Measurements from ENCODE around the gene EMB.
"Not testable (repeated sequence)": the region's sequence is repeated elsewhere in the genome, so short reads cannot be mapped to it uniquely, and the experiment has no call there.

DNA sequence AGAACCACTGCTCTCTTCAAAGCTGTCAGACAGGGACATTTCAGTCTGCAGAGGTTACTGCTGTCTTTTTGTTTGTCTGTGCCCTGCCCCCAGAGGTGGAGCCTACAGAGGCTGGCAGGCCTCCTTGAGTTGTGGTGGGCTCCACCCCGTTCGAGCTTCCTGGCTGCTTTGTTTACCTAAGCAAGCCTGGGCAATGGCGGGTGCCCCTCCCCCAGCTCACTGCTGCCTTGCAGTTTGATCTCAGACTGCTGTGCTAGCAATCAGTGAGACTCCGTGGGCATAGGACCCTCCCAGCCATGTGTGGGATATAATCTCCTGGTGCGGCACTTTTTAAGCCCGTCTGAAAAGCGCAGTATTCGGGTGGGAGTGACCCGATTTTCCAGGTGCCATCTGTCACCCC is 17.3 kb upstream of the EMB start:
- TF ChIP-seq, protein P1, sequence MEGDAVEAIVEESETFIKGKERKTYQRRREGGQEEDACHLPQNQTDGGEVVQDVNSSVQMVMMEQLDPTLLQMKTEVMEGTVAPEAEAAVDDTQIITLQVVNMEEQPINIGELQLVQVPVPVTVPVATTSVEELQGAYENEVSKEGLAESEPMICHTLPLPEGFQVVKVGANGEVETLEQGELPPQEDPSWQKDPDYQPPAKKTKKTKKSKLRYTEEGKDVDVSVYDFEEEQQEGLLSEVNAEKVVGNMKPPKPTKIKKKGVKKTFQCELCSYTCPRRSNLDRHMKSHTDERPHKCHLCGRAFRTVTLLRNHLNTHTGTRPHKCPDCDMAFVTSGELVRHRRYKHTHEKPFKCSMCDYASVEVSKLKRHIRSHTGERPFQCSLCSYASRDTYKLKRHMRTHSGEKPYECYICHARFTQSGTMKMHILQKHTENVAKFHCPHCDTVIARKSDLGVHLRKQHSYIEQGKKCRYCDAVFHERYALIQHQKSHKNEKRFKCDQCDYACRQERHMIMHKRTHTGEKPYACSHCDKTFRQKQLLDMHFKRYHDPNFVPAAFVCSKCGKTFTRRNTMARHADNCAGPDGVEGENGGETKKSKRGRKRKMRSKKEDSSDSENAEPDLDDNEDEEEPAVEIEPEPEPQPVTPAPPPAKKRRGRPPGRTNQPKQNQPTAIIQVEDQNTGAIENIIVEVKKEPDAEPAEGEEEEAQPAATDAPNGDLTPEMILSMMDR (IDR thresholded peaks at IDR 0.05; ENCODE audit: low read depth, low read length, missing input control), result not testable (repeated sequence)
- TF ChIP-seq, protein P2, sequence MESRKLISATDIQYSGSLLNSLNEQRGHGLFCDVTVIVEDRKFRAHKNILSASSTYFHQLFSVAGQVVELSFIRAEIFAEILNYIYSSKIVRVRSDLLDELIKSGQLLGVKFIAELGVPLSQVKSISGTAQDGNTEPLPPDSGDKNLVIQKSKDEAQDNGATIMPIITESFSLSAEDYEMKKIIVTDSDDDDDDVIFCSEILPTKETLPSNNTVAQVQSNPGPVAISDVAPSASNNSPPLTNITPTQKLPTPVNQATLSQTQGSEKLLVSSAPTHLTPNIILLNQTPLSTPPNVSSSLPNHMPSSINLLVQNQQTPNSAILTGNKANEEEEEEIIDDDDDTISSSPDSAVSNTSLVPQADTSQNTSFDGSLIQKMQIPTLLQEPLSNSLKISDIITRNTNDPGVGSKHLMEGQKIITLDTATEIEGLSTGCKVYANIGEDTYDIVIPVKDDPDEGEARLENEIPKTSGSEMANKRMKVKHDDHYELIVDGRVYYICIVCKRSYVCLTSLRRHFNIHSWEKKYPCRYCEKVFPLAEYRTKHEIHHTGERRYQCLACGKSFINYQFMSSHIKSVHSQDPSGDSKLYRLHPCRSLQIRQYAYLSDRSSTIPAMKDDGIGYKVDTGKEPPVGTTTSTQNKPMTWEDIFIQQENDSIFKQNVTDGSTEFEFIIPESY (IDR thresholded peaks at IDR 0.05), result not testable (repeated sequence)
- TF ChIP-seq, protein P3, sequence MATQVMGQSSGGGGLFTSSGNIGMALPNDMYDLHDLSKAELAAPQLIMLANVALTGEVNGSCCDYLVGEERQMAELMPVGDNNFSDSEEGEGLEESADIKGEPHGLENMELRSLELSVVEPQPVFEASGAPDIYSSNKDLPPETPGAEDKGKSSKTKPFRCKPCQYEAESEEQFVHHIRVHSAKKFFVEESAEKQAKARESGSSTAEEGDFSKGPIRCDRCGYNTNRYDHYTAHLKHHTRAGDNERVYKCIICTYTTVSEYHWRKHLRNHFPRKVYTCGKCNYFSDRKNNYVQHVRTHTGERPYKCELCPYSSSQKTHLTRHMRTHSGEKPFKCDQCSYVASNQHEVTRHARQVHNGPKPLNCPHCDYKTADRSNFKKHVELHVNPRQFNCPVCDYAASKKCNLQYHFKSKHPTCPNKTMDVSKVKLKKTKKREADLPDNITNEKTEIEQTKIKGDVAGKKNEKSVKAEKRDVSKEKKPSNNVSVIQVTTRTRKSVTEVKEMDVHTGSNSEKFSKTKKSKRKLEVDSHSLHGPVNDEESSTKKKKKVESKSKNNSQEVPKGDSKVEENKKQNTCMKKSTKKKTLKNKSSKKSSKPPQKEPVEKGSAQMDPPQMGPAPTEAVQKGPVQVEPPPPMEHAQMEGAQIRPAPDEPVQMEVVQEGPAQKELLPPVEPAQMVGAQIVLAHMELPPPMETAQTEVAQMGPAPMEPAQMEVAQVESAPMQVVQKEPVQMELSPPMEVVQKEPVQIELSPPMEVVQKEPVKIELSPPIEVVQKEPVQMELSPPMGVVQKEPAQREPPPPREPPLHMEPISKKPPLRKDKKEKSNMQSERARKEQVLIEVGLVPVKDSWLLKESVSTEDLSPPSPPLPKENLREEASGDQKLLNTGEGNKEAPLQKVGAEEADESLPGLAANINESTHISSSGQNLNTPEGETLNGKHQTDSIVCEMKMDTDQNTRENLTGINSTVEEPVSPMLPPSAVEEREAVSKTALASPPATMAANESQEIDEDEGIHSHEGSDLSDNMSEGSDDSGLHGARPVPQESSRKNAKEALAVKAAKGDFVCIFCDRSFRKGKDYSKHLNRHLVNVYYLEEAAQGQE (IDR thresholded peaks at IDR 0.05), result not testable (repeated sequence)
- not testable (repeated sequence) for TF ChIP-seq TAF1 (conservative IDR thresholded peaks at IDR 0.05); JUND (IDR thresholded peaks at IDR 0.05); FOXA1 (IDR thresholded peaks at IDR 0.05); SP1 (IDR thresholded peaks at IDR 0.05)
